ENCODE data around the gene TSHZ1.

The TSHZ1 gene

GRCh38 chr18:75168619-75169018 lies 42.0 kb upstream of the TSHZ1 start:
- Histone ChIP-seq H3K36me3 (ENCODE audit: control insufficient read depth, insufficient read depth, low read length) (no peaks in the 10 kb centered on the region), H3K27ac (ENCODE audit: low read depth, low read length) (no peak overlapping the region), H3K9ac (ENCODE audit: low read depth, low read length) (no peak overlapping the region), H3K4me3 (ENCODE audit: low read depth, low read length) (no peak overlapping the region), H3K27me3 (ENCODE audit: control insufficient read depth, insufficient read depth, low read length) (no peaks in the 10 kb centered on the region), H3K9me3 (ENCODE audit: control insufficient read depth, insufficient read depth, low read length) (no peaks in the 10 kb centered on the region), H3K4me1 (ENCODE audit: control insufficient read depth, insufficient read depth, low read length) (no peaks in the 10 kb centered on the region)

- Histone ChIP-seq H3K27me3 (ENCODE audit: control insufficient read depth, insufficient read depth, low read length) (no peaks in the 10 kb centered on the region), H3K36me3 (ENCODE audit: control insufficient read depth, insufficient read depth, low read length) (no peaks in the 10 kb centered on the region), H3K27ac (ENCODE audit: low read depth, low read length) (no peak overlapping the region), H3K9me3 (ENCODE audit: control insufficient read depth, insufficient read depth, low read length) (no peaks in the 10 kb centered on the region), H3K9ac (ENCODE audit: low read depth, low read length) (no peak overlapping the region), H3K4me3 (ENCODE audit: low read depth, low read length) (no peak overlapping the region), H3K4me1 (ENCODE audit: control insufficient read depth, insufficient read depth, low read length) (no peaks in the 10 kb centered on the region)
These were observed 41.2 kb upstream of the TSHZ1 start for GRCh38 chr18:75169411-75169810.

- Histone ChIP-seq H3K4me3 (ENCODE audit: low read depth, low read length) (no peak overlapping the region), H3K9me3 (ENCODE audit: control insufficient read depth, insufficient read depth, low read length) (no peaks in the 10 kb centered on the region), H3K4me1 (ENCODE audit: control insufficient read depth, insufficient read depth, low read length) (no peaks in the 10 kb centered on the region), H3K27ac (ENCODE audit: low read depth, low read length) (no peak overlapping the region), H3K36me3 (ENCODE audit: control insufficient read depth, insufficient read depth, low read length) (no peaks in the 10 kb centered on the region), H3K9ac (ENCODE audit: low read depth, low read length) (no peak overlapping the region), H3K27me3 (ENCODE audit: control insufficient read depth, insufficient read depth, low read length) (no peaks in the 10 kb centered on the region)
These were observed 40.4 kb upstream of the TSHZ1 start for GRCh38 chr18:75170022-75170789.

GRCh38 chr18:75170916-75171315 lies 39.7 kb upstream of the TSHZ1 start:
- H3K4me3 ChIP-seq (ENCODE audit: low read depth, low read length) = no peak overlapping the region
- no peaks in the 10 kb centered on the region for H3K27me3 ChIP-seq (ENCODE audit: control insufficient read depth, insufficient read depth, low read length)
- H3K27ac ChIP-seq (ENCODE audit: low read depth, low read length) = no peak overlapping the region
- H3K9ac ChIP-seq (ENCODE audit: low read depth, low read length) = no peak overlapping the region
- no peaks in the 10 kb centered on the region for H3K9me3 ChIP-seq (ENCODE audit: control insufficient read depth, insufficient read depth, low read length)
- no peaks in the 10 kb centered on the region for H3K4me1 ChIP-seq (ENCODE audit: control insufficient read depth, insufficient read depth, low read length)
- H3K36me3 ChIP-seq (ENCODE audit: control insufficient read depth, insufficient read depth, low read length) = no peaks in the 10 kb centered on the region

- Histone ChIP-seq H3K9me3 (ENCODE audit: control insufficient read depth, insufficient read depth, low read length) (no peaks in the 10 kb centered on the region), H3K4me3 (ENCODE audit: low read depth, low read length) (no peak overlapping the region), H3K9ac (ENCODE audit: low read depth, low read length) (no peak overlapping the region), H3K4me1 (ENCODE audit: control insufficient read depth, insufficient read depth, low read length) (no peaks in the 10 kb centered on the region), H3K27ac (ENCODE audit: low read depth, low read length) (no peak overlapping the region), H3K27me3 (ENCODE audit: control insufficient read depth, insufficient read depth, low read length) (no peaks in the 10 kb centered on the region), H3K36me3 (ENCODE audit: control insufficient read depth, insufficient read depth, low read length) (no peaks in the 10 kb centered on the region)
These were observed 38.1 kb upstream of the TSHZ1 start for GRCh38 chr18:75172299-75173124.

GRCh38 chr18:75173125-75173432 lies 37.5 kb upstream of the TSHZ1 start:
- Histone ChIP-seq H3K27me3 (ENCODE audit: control insufficient read depth, insufficient read depth, low read length) (no peaks in the 10 kb centered on the region), H3K9me3 (ENCODE audit: control insufficient read depth, insufficient read depth, low read length) (no peaks in the 10 kb centered on the region), H3K27ac (ENCODE audit: low read depth, low read length) (no peak overlapping the region), H3K9ac (ENCODE audit: low read depth, low read length) (no peak overlapping the region), H3K4me1 (ENCODE audit: control insufficient read depth, insufficient read depth, low read length) (no peaks in the 10 kb centered on the region), H3K4me3 (ENCODE audit: low read depth, low read length) (no peak overlapping the region), H3K36me3 (ENCODE audit: control insufficient read depth, insufficient read depth, low read length) (no peaks in the 10 kb centered on the region)

GRCh38 chr18:75173738-75174137 lies 36.9 kb upstream of the TSHZ1 start:
- H3K9ac ChIP-seq (ENCODE audit: low read depth, low read length) = no peak overlapping the region
- H3K9me3 ChIP-seq (ENCODE audit: control insufficient read depth, insufficient read depth, low read length) = no peaks in the 10 kb centered on the region
- H3K27ac ChIP-seq (ENCODE audit: low read depth, low read length) = no peak overlapping the region
- no peaks in the 10 kb centered on the region for H3K36me3 ChIP-seq (ENCODE audit: control insufficient read depth, insufficient read depth, low read length)
- no peaks in the 10 kb centered on the region for H3K27me3 ChIP-seq (ENCODE audit: control insufficient read depth, insufficient read depth, low read length)
- no peaks in the 10 kb centered on the region for H3K4me1 ChIP-seq (ENCODE audit: control insufficient read depth, insufficient read depth, low read length)
- no peak overlapping the region for H3K4me3 ChIP-seq (ENCODE audit: low read depth, low read length)

GRCh38 chr18:75176849-75177248 lies 33.7 kb upstream of the TSHZ1 start:
- Histone ChIP-seq H3K4me1 (ENCODE audit: control insufficient read depth, insufficient read depth, low read length) (no peaks in the 10 kb centered on the region), H3K9ac (ENCODE audit: low read depth, low read length) (no peak overlapping the region), H3K9me3 (ENCODE audit: control insufficient read depth, insufficient read depth, low read length) (no peaks in the 10 kb centered on the region)

GRCh38 chr18:75178376-75178775 lies 32.2 kb upstream of the TSHZ1 start:
- Histone ChIP-seq H3K4me3 (ENCODE audit: low read depth, low read length) (no peak overlapping the region), H3K9me3 (ENCODE audit: control insufficient read depth, insufficient read depth, low read length) (no peaks in the 10 kb centered on the region), H3K27ac (ENCODE audit: low read depth, low read length) (no peak overlapping the region)

More at GRCh38 chr18:75176849-75177248, 33.7 kb upstream of the TSHZ1 start:
- no peaks in the 10 kb centered on the region for H3K27me3 ChIP-seq (ENCODE audit: control insufficient read depth, insufficient read depth, low read length)
- H3K4me3 ChIP-seq (ENCODE audit: low read depth, low read length) = no peak overlapping the region
- H3K36me3 ChIP-seq (ENCODE audit: control insufficient read depth, insufficient read depth, low read length) = no peaks in the 10 kb centered on the region
- no peak overlapping the region for H3K27ac ChIP-seq (ENCODE audit: low read depth, low read length)

GRCh38 chr18:75179819-75180600 lies 30.6 kb upstream of the TSHZ1 start:
- H3K9ac ChIP-seq (ENCODE audit: low read depth, low read length) = no peak overlapping the region
- H3K4me3 ChIP-seq (ENCODE audit: low read depth, low read length) = no peak overlapping the region
- no peak overlapping the region for H3K27ac ChIP-seq (ENCODE audit: low read depth, low read length)
- H3K9me3 ChIP-seq (ENCODE audit: control insufficient read depth, insufficient read depth, low read length) = no peaks in the 10 kb centered on the region
- no peaks in the 10 kb centered on the region for H3K4me1 ChIP-seq (ENCODE audit: control insufficient read depth, insufficient read depth, low read length)
- no peaks in the 10 kb centered on the region for H3K36me3 ChIP-seq (ENCODE audit: control insufficient read depth, insufficient read depth, low read length)
- no peaks in the 10 kb centered on the region for H3K27me3 ChIP-seq (ENCODE audit: control insufficient read depth, insufficient read depth, low read length)

More at GRCh38 chr18:75178376-75178775, 32.2 kb upstream of the TSHZ1 start:
- Histone ChIP-seq H3K27me3 (ENCODE audit: control insufficient read depth, insufficient read depth, low read length) (no peaks in the 10 kb centered on the region), H3K4me1 (ENCODE audit: control insufficient read depth, insufficient read depth, low read length) (no peaks in the 10 kb centered on the region), H3K36me3 (ENCODE audit: control insufficient read depth, insufficient read depth, low read length) (no peaks in the 10 kb centered on the region), H3K9ac (ENCODE audit: low read depth, low read length) (no peak overlapping the region)

GRCh38 chr18:75183524-75183923 lies 27.1 kb upstream of the TSHZ1 start:
- no peaks in the 10 kb centered on the region for H3K4me1 ChIP-seq (ENCODE audit: control insufficient read depth, insufficient read depth, low read length)
- H3K27me3 ChIP-seq (ENCODE audit: control insufficient read depth, insufficient read depth, low read length) = no peaks in the 10 kb centered on the region
- H3K9me3 ChIP-seq (ENCODE audit: control insufficient read depth, insufficient read depth, low read length) = no peaks in the 10 kb centered on the region
- no peaks in the 10 kb centered on the region for H3K36me3 ChIP-seq (ENCODE audit: control insufficient read depth, insufficient read depth, low read length)
- H3K9ac ChIP-seq (ENCODE audit: low read depth, low read length) = no peak overlapping the region
- H3K4me3 ChIP-seq (ENCODE audit: low read depth, low read length) = no peak overlapping the region
- no peak overlapping the region for H3K27ac ChIP-seq (ENCODE audit: low read depth, low read length)

All from HUES48 (cell line).